ENCODE data around the gene CSF3. TPM values are rescaled to one million over a fixed set of nuclear protein-coding genes. Genes with fewer than 3 reads are reported as not detected.
"Not testable (repeated sequence)": the region's sequence is repeated elsewhere in the genome, so short reads cannot be mapped to it uniquely, and the experiment has no call there.

The CSF3 gene
- total RNA-seq, 4 donors from 2014 or later, result 0.32 to 19.4 (median 0.58) TPM

- TF ChIP-seq EP300 (IDR thresholded peaks at IDR 0.05) (no peak), CTCF (IDR thresholded peaks at IDR 0.05) (no peak), POLR2AphosphoS5 (IDR thresholded peaks at IDR 0.05) (no peak), POLR2A (IDR thresholded peaks at IDR 0.05; ENCODE audit: low read depth) (no peak)
- Histone ChIP-seq H3K36me3 (peaks cover 0 to under 1% (median 0%) of the 10 kb centered on the region in 4 donors), H3K4me1 (no peaks in the 10 kb centered on the region), H3K27ac (replicated peaks in 1 of 4) (no peak overlapping the region), H3K27me3 (no peaks in the 10 kb centered on the region), H3K9me3 (no peaks in the 10 kb centered on the region), H3K4me3 (no peak overlapping the region)
- WGBS, result 86% methylated on average over 9 of the region's 9 CpGs
- intact Hi-C loops (cut with DNase I), result no loop called here
- no peak for DNase-seq (ENCODE audit: extremely low spot score)
These were observed 11.2 kb upstream of the CSF3 start for GRCh38 chr17:40004072-40004471.

- Histone ChIP-seq H3K4me3 (no peak overlapping the region), H3K36me3 (no peaks in the 10 kb centered on the region), H3K27ac (replicated peaks in 1 of 4) (no peak overlapping the region), H3K27me3 (no peaks in the 10 kb centered on the region), H3K4me1 (no peaks in the 10 kb centered on the region), H3K9me3 (no peaks in the 10 kb centered on the region)
- TF ChIP-seq CTCF (IDR thresholded peaks at IDR 0.05), result no peak
- no peak for TF ChIP-seq EP300 (IDR thresholded peaks at IDR 0.05)
- no peak for TF ChIP-seq POLR2A (IDR thresholded peaks at IDR 0.05; ENCODE audit: low read depth)
- TF ChIP-seq POLR2AphosphoS5 (IDR thresholded peaks at IDR 0.05), result no peak
- DNase-seq (ENCODE audit: extremely low spot score), result no peak
- intact Hi-C loops (cut with DNase I), result no loop called here
- WGBS, result 96% methylated on average over 7 of the region's 7 CpGs
These were observed 10.5 kb upstream of the CSF3 start for GRCh38 chr17:40004712-40005111.

DNA sequence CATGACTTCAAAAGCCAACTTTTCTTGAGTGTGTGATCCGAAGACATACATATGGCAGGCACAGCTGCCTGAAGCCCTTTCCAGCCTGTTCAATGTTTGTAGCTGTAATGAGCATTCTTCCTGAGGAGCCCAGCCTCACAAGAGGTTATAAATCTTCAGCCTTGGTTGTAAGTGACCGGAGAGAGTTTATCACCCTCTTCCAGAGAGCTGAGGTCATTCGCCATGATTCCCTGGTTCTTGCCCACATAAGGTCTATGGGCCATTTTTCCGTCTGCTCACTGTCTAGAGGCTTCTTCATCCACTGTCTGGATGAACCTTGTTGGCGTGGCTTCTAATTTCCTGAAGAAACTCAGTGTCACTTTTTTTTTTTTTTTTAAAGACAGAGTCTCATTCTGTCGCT, 9.7 kb upstream of the CSF3 start:
- no peak overlapping the region for H3K4me3 ChIP-seq
- 88% methylated on average over 6 of the region's 6 CpGs for WGBS
- no peak for DNase-seq (ENCODE audit: extremely low spot score)
- H3K27ac ChIP-seq (replicated peaks in 1 of 4), result no peak overlapping the region
- H3K9me3 ChIP-seq, result no peaks in the 10 kb centered on the region
- intact Hi-C loops (cut with DNase I), result no loop called here
- no peak for TF ChIP-seq POLR2A (IDR thresholded peaks at IDR 0.05; ENCODE audit: low read depth)
- no peak for TF ChIP-seq EP300 (IDR thresholded peaks at IDR 0.05)
- no peak for TF ChIP-seq POLR2AphosphoS5 (IDR thresholded peaks at IDR 0.05)
- no peak for TF ChIP-seq CTCF (IDR thresholded peaks at IDR 0.05)
- no peaks in the 10 kb centered on the region for H3K27me3 ChIP-seq
- H3K36me3 ChIP-seq, result no peaks in the 10 kb centered on the region
- H3K4me1 ChIP-seq, result no peaks in the 10 kb centered on the region

DNA sequence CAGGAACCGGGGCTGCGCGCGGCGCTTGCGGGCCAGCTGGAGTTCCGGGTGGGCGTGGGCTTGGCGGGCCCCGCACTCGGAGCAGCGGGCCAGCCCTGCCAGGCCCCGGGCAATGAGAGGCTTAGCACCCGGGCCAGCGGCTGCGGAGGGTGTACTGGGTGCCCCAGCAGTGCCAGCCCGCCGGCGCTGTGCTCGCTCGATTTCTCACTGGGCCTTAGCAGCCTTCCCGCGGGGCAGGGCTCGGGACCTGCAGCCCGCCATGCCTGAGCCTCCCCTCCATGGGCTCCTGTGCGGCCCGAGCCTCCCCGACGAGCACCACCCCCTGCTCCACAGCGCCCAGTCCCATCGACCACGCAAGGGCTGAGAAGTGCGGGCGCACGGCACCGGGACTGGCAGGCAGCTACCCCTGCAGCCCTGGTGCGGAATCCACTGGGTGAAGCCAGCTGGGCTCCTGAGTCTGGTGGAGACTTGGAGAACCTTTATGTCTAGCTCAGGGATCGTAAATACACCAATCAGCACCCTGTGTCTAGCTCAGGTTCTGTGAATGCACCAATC, 4.2 kb upstream of the CSF3 start:
- H3K27me3 ChIP-seq; intact Hi-C loops (cut with DNase I); H3K36me3 ChIP-seq; H3K4me3 ChIP-seq; H3K9me3 ChIP-seq; DNase-seq (ENCODE audit: extremely low spot score); H3K27ac ChIP-seq (replicated peaks in 1 of 4): not testable (repeated sequence)
- H3K4me1 ChIP-seq, result peaks cover 14 to 29% (median 25%) of the 10 kb centered on the region in 4 donors
- 95% methylated on average over 19 of the region's 38 CpGs for WGBS

GRCh38 chr17:40012017-40012647, 3.1 kb upstream of the CSF3 start:
- H3K4me3 ChIP-seq; DNase-seq (ENCODE audit: extremely low spot score); H3K27me3 ChIP-seq; intact Hi-C loops (cut with DNase I); H3K36me3 ChIP-seq; H3K27ac ChIP-seq (replicated peaks in 1 of 4); H3K9me3 ChIP-seq: not testable (repeated sequence)
- 79% methylated on average over 22 of the region's 22 CpGs for WGBS
- peaks cover 19 to 35% (median 28%) of the 10 kb centered on the region in 4 donors for H3K4me1 ChIP-seq
